Measurements from ENCODE around the gene TRAM2. TPM values are rescaled to one million over a fixed set of nuclear protein-coding genes. Genes with fewer than 3 reads are reported as not detected.

TRAM2 gene
- total RNA-seq, 4 donors from 2014 or later, result 6.5 to 14.1 (median 7.2) TPM

GRCh38 chr6:52591832-52592231 is 15.0 kb upstream of the TRAM2 start:
- 70% methylated on average over 1 of the region's 1 CpG for WGBS
- Histone ChIP-seq H3K4me1 (peaks cover 25% of the 10 kb centered on the region), H3K36me3 (no peaks in the 10 kb centered on the region), H3K9me3 (no peaks in the 10 kb centered on the region), H3K27me3 (no peaks in the 10 kb centered on the region), H3K4me3 (no peak overlapping the region), H3K27ac (no peak overlapping the region)
- TF ChIP-seq POLR2AphosphoS5 (IDR thresholded peaks at IDR 0.05), result no peak
- no peak for TF ChIP-seq EP300 (IDR thresholded peaks at IDR 0.05)
- TF ChIP-seq POLR2A (IDR thresholded peaks at IDR 0.05), result no peak
- TF ChIP-seq, protein P1, sequence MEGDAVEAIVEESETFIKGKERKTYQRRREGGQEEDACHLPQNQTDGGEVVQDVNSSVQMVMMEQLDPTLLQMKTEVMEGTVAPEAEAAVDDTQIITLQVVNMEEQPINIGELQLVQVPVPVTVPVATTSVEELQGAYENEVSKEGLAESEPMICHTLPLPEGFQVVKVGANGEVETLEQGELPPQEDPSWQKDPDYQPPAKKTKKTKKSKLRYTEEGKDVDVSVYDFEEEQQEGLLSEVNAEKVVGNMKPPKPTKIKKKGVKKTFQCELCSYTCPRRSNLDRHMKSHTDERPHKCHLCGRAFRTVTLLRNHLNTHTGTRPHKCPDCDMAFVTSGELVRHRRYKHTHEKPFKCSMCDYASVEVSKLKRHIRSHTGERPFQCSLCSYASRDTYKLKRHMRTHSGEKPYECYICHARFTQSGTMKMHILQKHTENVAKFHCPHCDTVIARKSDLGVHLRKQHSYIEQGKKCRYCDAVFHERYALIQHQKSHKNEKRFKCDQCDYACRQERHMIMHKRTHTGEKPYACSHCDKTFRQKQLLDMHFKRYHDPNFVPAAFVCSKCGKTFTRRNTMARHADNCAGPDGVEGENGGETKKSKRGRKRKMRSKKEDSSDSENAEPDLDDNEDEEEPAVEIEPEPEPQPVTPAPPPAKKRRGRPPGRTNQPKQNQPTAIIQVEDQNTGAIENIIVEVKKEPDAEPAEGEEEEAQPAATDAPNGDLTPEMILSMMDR (IDR thresholded peaks at IDR 0.05), result no peak
- no peak for DNase-seq (ENCODE audit: low spot score in 2 of 2)

- Histone ChIP-seq H3K4me1 (peaks cover 15% of the 10 kb centered on the region), H3K27me3 (no peaks in the 10 kb centered on the region), H3K9me3 (no peaks in the 10 kb centered on the region), H3K36me3 (no peaks in the 10 kb centered on the region), H3K27ac (no peak overlapping the region), H3K4me3 (no peak overlapping the region)
- TF ChIP-seq POLR2AphosphoS5 (IDR thresholded peaks at IDR 0.05), result no peak
- no peak for TF ChIP-seq EP300 (IDR thresholded peaks at IDR 0.05)
- no peak for TF ChIP-seq POLR2A (IDR thresholded peaks at IDR 0.05)
- TF ChIP-seq, protein P1 (IDR thresholded peaks at IDR 0.05), result no peak
- WGBS, result 80% methylated on average over 5 of the region's 5 CpGs
- DNase-seq (ENCODE audit: low spot score in 2 of 2), result no peak
These were observed 13.5 kb upstream of the TRAM2 start for GRCh38 chr6:52590152-52590891.

GRCh38 chr6:52588710-52589091 is 11.8 kb upstream of the TRAM2 start:
- Histone ChIP-seq H3K27me3 (no peaks in the 10 kb centered on the region), H3K27ac (no peak overlapping the region)

DNA sequence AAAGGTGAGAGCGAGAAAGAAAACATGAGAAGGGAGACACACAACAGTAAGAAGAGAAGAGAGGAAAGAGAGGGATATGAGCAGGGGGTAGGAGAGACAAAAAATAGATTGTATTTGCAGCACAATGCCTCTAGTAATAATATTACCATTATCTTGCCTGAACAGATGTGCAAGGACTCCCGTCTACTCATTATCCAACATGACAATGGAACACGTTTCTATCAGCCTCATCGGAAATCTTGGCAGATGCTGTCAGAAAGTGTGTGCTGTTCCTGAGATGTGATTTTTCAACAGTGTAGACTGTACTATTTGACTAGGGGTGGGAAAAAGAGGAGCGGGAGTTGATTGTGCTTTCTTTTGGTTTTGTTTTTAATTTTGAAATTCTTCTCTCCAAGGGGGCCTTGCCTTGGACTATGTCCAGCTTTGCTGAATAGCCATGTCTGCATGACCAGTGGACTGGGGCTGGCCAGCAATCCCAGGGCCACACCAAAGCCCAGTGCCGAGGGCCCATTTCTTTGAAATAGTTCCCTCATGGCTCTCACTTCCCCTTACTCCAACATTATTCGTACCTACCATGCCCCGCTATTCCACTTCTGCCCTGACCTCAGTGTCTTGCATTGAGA is 11.3 kb upstream of the TRAM2 start:
- no peak overlapping the region for H3K27ac ChIP-seq
- no peaks in the 10 kb centered on the region for H3K36me3 ChIP-seq
- H3K4me1 ChIP-seq, result peaks cover 8% of the 10 kb centered on the region
- 73% methylated on average over 8 of the region's 8 CpGs for WGBS
- H3K4me3 ChIP-seq, result no peak overlapping the region
- no peak for DNase-seq (ENCODE audit: low spot score in 2 of 2)
- no peaks in the 10 kb centered on the region for H3K27me3 ChIP-seq
- TF ChIP-seq, protein P1 (IDR thresholded peaks at IDR 0.05), result no peak
- TF ChIP-seq POLR2A (IDR thresholded peaks at IDR 0.05) (no peak), POLR2AphosphoS5 (IDR thresholded peaks at IDR 0.05) (no peak), EP300 (IDR thresholded peaks at IDR 0.05) (no peak)
- no peaks in the 10 kb centered on the region for H3K9me3 ChIP-seq

More at GRCh38 chr6:52588710-52589091, 11.8 kb upstream of the TRAM2 start:
- Histone ChIP-seq H3K4me3 (no peak overlapping the region), H3K9me3 (no peaks in the 10 kb centered on the region), H3K36me3 (no peaks in the 10 kb centered on the region), H3K4me1 (peaks cover 8% of the 10 kb centered on the region)
- DNase-seq (ENCODE audit: low spot score in 2 of 2), result no peak
- no peak for TF ChIP-seq POLR2AphosphoS5 (IDR thresholded peaks at IDR 0.05)
- no peak for TF ChIP-seq POLR2A (IDR thresholded peaks at IDR 0.05)
- no peak for TF ChIP-seq EP300 (IDR thresholded peaks at IDR 0.05)
- TF ChIP-seq, protein P1 (IDR thresholded peaks at IDR 0.05), result no peak
- WGBS, result 86% methylated on average over 1 of the region's 1 CpG

DNA sequence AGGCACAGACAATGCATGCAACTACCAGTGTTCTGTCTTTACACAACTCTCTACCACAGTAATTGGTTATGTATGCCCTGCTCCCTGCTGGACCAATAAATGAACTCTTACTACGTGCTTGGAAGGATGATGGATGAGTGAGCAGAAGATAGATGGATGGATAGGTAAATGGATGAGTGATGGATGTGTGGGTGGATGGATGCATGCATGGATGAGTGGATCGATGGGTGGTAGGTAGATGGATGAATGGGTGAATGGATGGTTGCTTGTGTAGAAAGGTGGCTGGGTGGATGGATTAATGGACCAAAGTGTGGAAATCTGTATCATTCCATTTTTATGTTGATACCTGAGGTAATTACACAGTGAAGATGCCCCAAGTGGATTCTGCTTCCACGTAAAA is 10.1 kb upstream of the TRAM2 start:
- no peak for DNase-seq (ENCODE audit: low spot score in 2 of 2)
- no peak overlapping the region for H3K4me3 ChIP-seq
- no peak overlapping the region for H3K27ac ChIP-seq
- TF ChIP-seq, protein P1 (IDR thresholded peaks at IDR 0.05), result no peak
- no peak for TF ChIP-seq EP300 (IDR thresholded peaks at IDR 0.05)
- TF ChIP-seq POLR2AphosphoS5 (IDR thresholded peaks at IDR 0.05), result no peak
- TF ChIP-seq POLR2A (IDR thresholded peaks at IDR 0.05), result no peak
- peaks cover 8% of the 10 kb centered on the region for H3K4me1 ChIP-seq
- 92% methylated on average over 3 of the region's 3 CpGs for WGBS
- H3K27me3 ChIP-seq, result no peaks in the 10 kb centered on the region
- H3K9me3 ChIP-seq, result no peaks in the 10 kb centered on the region
- H3K36me3 ChIP-seq, result no peaks in the 10 kb centered on the region

All from suprapubic skin (tissue), 4 donors.